GF-D8 (cell line): ENCODE data around the gene KNSTRN.

Source experiments
- DNase-seq: peaks from one replicate; lab custom pipeline; 2025; lab: John Stamatoyannopoulos, UW

KNSTRN gene

GRCh38 chr15:40399370-40399769, 16.8 kb downstream of the KNSTRN start:
- no peak for DNase-seq

DNA sequence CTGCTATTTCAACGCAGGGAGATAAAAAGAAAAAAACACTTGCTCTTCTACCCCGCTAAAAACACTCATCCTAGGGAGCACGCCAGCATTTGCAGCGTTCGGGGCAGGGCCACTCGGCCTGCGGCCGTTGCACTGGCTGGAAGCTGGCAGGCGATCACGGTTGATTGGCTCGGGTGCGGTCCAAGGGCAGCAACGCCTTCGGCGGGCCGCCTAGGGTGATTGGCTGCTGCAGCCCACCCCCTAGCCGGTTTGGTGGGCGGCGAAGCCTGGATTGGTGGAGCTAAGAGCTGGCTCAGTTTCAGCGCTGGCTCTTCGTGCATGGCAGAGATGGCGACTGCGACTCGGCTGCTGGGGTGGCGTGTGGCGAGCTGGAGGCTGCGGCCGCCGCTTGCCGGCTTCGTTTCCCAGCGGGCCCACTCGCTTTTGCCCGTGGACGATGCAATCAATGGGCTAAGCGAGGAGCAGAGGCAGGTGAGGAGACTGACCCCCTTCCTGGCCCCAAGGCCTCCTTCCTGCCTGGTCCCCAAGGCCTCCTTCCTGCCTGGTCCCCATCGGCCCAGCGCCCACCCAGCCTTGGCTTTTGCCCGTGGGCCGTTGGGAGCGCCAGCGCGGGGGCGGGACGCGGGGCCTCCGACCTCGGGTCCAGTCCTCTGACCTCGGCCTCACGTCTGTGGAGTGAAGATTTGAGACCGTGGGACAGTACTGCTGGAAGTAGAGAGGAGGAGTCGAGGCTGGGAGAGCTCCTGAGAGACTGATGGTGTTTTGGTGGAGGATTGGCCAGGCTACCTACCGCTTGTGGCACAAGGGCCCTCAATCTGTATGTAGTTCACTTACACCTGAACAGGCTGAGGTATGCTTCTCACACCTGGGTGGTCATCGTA, 23.2 kb downstream of the KNSTRN start, which contains the start of gene IVD:
TSS of gene IVD (plus strand) at position 295 of the 881 bp plus-strand sequence. CDS start at position 328, 33 bp downstream.
- DNase-seq = peak; percentile 66

DNA sequence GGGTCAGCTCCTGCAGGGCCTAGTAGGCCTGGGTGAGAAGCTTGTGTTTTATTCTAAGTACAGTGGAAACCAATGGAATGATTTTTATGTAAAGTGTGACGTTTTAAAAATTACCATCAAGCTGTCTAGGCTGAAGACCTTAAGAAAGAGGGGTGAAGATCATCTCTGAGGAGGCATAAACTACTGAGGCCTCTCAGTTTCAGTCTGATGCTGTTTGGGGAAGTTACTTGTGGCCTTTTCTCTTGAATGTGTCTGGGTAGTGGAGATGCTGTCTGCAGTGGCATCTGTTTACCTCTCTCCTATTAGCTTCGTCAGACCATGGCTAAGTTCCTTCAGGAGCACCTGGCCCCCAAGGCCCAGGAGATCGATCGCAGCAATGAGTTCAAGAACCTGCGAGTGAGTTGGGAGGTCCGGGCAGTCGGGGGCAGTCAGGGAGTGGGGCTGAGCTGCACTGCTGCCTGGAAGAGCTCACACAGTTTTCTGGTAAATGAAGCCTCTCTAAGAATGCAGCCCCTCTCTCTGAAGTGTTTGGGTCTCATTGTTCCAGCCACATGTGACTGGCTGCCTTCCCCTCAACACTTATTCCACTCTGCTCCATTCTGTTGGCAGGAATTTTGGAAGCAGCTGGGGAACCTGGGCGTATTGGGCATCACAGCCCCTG, 24.9 kb downstream of the KNSTRN start:
- no peak for DNase-seq

DNA sequence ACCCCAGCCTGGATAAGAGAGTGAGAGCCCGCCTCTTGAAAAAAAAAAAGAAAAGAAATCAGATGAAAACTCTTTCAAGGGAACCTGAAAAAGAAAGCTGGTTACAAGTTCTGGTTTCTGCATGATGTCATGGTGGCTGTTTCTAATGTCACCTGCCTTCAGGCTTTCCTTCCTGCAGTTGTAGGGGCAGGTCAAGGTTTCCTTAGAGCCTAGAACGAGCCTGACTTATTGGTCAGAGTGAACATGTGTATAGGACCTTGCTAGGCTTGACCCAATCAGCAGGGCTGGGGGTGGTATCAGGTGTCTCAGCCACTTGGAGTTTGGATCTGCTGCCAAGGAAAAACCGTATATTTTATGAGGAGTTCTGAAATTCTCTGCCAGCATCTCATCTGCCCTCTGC, 26.8 kb downstream of the KNSTRN start:
- DNase-seq = no peak

- DNase-seq = no peak
Measured at GRCh38 chr15:40410476-40410875, 28.0 kb downstream of the KNSTRN start.

- DNase-seq = no peak
Measured at GRCh38 chr15:40412095-40412759, 29.7 kb downstream of the KNSTRN start.

GRCh38 chr15:40413036-40413435, 30.5 kb downstream of the KNSTRN start:
- no peak for DNase-seq

GRCh38 chr15:40414816-40415215, 32.3 kb downstream of the KNSTRN start:
- DNase-seq = no peak

GRCh38 chr15:40415226-40415625, 32.7 kb downstream of the KNSTRN start:
- no peak for DNase-seq

- DNase-seq = no peak
Measured at GRCh38 chr15:40416056-40416455, 33.5 kb downstream of the KNSTRN start.

DNA sequence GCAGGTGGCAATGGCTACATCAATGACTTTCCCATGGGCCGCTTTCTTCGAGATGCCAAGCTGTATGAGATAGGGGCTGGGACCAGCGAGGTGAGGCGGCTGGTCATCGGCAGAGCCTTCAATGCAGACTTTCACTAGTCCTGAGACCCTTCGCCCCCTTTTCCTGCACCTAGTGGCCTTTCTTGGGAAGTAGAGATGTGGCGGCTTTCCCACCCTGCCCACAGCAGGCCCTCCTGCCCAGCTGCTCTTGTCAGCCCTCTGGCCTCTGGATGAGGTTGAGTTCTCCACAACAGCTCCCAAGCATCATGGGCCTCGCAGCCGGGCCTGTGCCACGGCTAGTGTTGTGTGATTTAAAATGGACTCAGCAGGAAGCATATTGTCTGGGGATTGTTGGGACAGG, 35.6 kb downstream of the KNSTRN start:
- DNase-seq = no peak

GRCh38 chr15:40420071-40420713, 37.7 kb downstream of the KNSTRN start:
- DNase-seq = no peak

GRCh38 chr15:40420793-40421192, 38.3 kb downstream of the KNSTRN start:
- DNase-seq = no peak

DNA sequence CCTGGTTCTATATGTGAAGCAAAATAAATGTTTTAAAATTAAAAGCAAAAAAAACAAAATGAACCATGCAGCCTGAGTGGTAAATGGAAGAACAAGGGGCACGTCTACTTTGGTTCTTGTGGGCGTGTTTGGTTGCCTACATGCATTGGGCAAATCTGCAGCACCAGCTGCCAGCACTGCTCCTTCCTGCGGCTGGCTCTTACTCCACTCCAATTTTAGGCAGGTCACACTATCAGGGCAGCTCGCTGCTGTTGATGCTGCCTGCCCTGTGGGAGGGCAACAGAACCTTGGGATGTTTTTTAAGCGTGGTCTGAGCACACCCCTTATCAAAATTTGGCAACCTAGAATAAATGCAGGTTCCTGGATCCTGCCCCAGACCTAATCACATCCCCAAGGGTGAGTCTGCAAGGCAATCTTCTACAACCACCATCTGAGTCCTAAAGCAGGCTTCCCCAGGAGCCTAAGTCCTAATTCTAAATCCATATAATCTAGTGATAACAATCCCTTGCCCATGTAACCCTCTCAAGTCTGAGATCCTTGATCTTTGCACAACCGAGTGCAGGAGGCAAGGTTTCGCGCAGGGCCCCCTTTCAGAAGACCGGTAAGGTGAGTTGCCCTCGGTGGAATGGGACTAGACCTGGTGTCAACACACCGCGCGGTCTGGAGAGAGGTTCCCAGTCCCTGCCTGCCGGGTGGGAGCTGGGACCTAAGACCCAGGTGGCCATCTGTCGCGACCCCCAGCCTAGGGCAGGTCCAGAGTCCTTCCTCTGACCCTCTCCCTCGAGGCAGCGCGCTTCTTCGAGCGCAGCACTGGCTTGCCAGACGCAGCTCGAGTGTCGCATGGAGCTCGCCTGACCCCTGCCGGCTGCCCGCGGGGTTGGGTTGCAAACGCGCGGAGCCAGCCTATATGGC, 39.0 kb downstream of the KNSTRN start:
- no peak for DNase-seq

- no peak for DNase-seq
Measured at GRCh38 chr15:40424483-40425115, 42.1 kb downstream of the KNSTRN start.

GRCh38 chr15:40425681-40426080, 43.2 kb downstream of the KNSTRN start:
- no peak for DNase-seq

GRCh38 chr15:40427188-40427587, 44.7 kb downstream of the KNSTRN start:
- DNase-seq = no peak

DNA sequence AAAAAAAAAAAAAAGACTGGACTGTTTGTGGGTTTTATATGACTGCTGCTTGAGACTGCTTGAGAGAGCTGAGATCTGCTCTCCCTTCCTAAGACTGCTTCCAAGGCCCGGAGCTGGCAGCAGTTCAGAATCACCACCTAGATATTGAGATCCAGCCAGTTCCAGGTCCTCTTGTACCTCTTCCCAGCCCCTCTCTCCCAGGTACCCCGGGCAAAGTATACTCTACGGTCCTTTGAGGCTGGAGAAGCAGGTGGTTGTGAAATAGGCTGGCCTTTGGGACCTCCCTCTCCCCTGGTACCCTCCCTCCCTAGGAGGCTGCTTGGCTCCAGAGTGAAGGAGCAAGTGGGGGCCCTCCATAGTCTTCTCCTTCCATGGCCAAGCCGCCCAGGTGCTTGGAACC, 45.7 kb downstream of the KNSTRN start:
- no peak for DNase-seq

DNA sequence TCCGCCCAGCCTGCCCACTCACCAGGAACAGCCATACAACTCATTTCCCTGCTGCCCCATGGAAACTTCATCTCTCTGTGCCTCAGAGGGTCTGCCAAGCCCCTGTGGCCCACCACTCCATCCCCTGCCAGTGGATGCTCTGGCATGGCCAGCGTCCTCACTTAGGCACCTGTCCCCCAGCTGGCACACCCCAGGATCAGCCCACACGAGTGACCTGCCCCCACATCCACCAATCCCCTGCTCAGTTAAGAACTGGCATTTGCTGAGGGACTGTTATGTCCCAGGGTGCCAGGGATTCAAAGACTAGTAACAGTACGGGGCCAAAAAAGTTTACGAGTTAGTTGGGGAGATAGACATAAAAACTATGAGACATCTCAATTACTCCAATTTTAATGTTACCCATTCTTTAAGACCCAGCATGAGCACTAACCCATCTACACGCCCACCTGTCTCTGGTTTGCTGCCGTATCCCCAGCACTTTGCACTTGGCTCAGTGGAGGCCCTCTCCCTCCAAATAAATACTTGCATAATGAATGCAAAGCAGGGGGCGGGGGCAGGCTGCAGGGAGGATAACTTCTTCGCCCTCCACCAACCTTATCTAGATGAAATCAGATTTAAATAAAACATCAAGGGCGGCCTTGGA, 46.7 kb downstream of the KNSTRN start:
- no peak for DNase-seq

DNA sequence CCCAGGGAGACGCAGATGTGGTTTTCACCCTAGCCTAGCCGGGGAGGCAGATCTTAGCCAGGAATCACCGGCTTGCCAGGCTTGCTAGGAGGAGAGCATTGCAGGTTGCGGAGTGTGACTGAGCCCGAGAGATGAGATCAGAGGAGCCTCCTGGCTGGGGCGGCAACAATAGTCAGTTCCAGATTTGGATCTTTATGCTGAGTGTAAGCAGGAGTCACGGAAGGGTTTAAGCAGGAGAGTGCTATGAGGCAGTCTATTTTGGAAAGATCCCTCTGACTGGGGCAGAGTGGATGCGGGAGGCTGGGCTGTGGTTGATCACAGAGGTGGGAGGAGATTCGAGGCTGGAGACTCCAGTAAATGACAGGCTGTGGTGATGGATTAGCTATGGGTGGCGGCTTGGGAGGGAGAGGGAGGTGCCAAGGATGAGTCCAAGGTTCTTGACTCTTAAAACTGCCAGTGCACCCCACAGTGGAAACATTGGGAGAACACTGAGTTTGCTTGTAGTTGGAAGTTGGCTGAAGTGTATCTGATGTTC, 47.8 kb downstream of the KNSTRN start:
- no peak for DNase-seq
